ENCODE measurements around the gene VDR.
"Not testable (repeated sequence)": the region's sequence is repeated elsewhere in the genome, so short reads cannot be mapped to it uniquely, and the experiment has no call there.

VDR gene

DNA sequence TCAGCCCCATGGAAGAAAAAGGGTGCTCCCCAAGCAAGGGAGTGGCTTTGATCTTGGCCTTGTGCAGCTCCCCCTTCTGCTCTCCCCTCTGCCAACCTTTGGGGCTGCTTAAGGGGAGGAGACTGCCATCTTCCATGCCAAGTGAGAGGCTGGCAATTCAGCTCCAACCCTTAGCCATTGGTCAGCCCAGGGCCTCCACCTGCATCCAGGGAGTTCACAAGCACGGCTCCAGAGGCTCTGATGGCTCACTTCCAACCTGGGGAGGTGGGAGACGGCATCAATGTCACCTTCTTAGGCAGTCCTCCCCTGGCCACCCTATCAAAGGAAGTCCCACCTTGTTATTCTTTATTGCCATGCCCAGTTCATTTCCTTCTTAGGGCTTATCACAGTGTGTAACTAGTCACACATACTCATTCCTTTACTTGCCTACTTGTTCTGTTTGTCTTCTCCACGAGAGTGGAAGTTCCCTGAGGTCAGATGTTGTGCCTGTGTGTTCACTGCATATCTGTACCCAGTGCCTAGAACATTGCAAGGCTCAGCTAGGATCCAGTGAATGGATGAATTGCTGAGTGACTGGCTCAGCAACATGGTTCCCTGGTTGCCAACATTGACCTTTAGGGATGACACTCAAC lies 90.1 kb downstream of the VDR start:
- no peak overlapping the region for H3K4me3 ChIP-seq
- intact Hi-C loops (cut with DNase I; ENCODE audit: low total_unique reads): no loop called here

GRCh38 chr12:47813511-47814196 lies 91.1 kb downstream of the VDR start:
- Histone ChIP-seq H3K27me3 (no peaks in the 10 kb centered on the region), H3K27ac (peak overlapping the region; percentile 91 to 99), H3K4me3 (peak overlapping the region; percentile 42 to 56), H3K36me3 (no peaks in the 10 kb centered on the region), H3K4me1 (peaks cover 0 to 100% (median 96%) of the 10 kb centered on the region in 4 donors), H3K9me3 (no peaks in the 10 kb centered on the region)
- DNase-seq: no peak
- intact Hi-C loops (cut with DNase I; ENCODE audit: low total_unique reads): no loop called here
- TF ChIP-seq, protein P1, sequence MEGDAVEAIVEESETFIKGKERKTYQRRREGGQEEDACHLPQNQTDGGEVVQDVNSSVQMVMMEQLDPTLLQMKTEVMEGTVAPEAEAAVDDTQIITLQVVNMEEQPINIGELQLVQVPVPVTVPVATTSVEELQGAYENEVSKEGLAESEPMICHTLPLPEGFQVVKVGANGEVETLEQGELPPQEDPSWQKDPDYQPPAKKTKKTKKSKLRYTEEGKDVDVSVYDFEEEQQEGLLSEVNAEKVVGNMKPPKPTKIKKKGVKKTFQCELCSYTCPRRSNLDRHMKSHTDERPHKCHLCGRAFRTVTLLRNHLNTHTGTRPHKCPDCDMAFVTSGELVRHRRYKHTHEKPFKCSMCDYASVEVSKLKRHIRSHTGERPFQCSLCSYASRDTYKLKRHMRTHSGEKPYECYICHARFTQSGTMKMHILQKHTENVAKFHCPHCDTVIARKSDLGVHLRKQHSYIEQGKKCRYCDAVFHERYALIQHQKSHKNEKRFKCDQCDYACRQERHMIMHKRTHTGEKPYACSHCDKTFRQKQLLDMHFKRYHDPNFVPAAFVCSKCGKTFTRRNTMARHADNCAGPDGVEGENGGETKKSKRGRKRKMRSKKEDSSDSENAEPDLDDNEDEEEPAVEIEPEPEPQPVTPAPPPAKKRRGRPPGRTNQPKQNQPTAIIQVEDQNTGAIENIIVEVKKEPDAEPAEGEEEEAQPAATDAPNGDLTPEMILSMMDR (IDR thresholded peaks at IDR 0.05): no peak

More for the DNA sequence above, 90.1 kb downstream of the VDR start:
- H3K4me1 ChIP-seq: peaks cover 0 to 94% (median 86%) of the 10 kb centered on the region in 4 donors
- peak overlapping the region; percentile 91 to 99 for H3K27ac ChIP-seq
- no peaks in the 10 kb centered on the region for H3K27me3 ChIP-seq
- TF ChIP-seq, protein P1 (IDR thresholded peaks at IDR 0.05): no peak
- H3K9me3 ChIP-seq: no peaks in the 10 kb centered on the region
- H3K36me3 ChIP-seq: no peaks in the 10 kb centered on the region
- DNase-seq: no peak

GRCh38 chr12:47812797-47813510 lies 91.8 kb downstream of the VDR start:
- H3K4me1 ChIP-seq: peaks cover 0 to 100% (median 97%) of the 10 kb centered on the region in 4 donors
- DNase-seq: peak; percentile 91 to 98

GRCh38 chr12:47811581-47812484 lies 93.0 kb downstream of the VDR start:
- H3K36me3 ChIP-seq: no peaks in the 10 kb centered on the region
- H3K27ac ChIP-seq: peak overlapping the region; percentile 91 to 99
- intact Hi-C loops (cut with DNase I; ENCODE audit: low total_unique reads): no loop called here
- H3K4me3 ChIP-seq: peak overlapping the region; percentile 42 to 56
- TF ChIP-seq, protein P1 (IDR thresholded peaks at IDR 0.05): no peak
- DNase-seq: peak; percentile 85 to 91
- H3K9me3 ChIP-seq: no peaks in the 10 kb centered on the region
- no peaks in the 10 kb centered on the region for H3K27me3 ChIP-seq
- H3K4me1 ChIP-seq: peaks cover 0 to 100% (median 97%) of the 10 kb centered on the region in 4 donors

More at GRCh38 chr12:47812797-47813510, 91.8 kb downstream of the VDR start:
- H3K27me3 ChIP-seq: no peaks in the 10 kb centered on the region
- peak overlapping the region; percentile 91 to 99 for H3K27ac ChIP-seq
- no peaks in the 10 kb centered on the region for H3K9me3 ChIP-seq
- H3K4me3 ChIP-seq: peak overlapping the region; percentile 42 to 56
- intact Hi-C loops (cut with DNase I; ENCODE audit: low total_unique reads): no loop called here
- TF ChIP-seq, protein P1 (IDR thresholded peaks at IDR 0.05): no peak
- H3K36me3 ChIP-seq: no peaks in the 10 kb centered on the region

- H3K27ac ChIP-seq: peak overlapping the region; percentile 91 to 99
- DNase-seq: no peak
- peaks cover 0 to 100% (median 97%) of the 10 kb centered on the region in 4 donors for H3K4me1 ChIP-seq
- H3K4me3 ChIP-seq: no peak overlapping the region
- no peaks in the 10 kb centered on the region for H3K9me3 ChIP-seq
- no peaks in the 10 kb centered on the region for H3K36me3 ChIP-seq
- TF ChIP-seq, protein P1 (IDR thresholded peaks at IDR 0.05): no peak
- no peaks in the 10 kb centered on the region for H3K27me3 ChIP-seq
- intact Hi-C loops (cut with DNase I; ENCODE audit: low total_unique reads): no loop called here
Observed at GRCh38 chr12:47811072-47811396, 93.8 kb downstream of the VDR start.

DNA sequence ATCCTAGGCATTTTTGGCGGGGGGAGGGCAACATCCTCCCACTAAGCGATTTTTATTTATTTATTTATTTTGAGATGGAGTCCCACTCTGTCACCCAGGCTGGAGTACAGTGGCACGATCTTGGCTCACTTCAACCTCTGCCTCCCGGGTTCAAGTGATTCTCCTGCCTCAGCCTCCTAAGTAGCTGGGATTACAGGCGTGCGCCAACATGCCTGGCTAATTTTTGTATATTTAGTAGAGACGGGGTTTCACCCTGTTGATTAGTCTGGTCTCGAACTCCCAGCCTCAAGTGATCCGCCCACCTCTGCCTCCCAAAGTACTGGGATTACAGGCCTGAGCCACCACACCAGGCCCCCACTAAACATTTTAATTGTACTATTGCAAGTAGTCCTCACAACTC lies 95.3 kb downstream of the VDR start:
- H3K36me3 ChIP-seq; H3K27me3 ChIP-seq; H3K4me3 ChIP-seq; intact Hi-C loops (cut with DNase I; ENCODE audit: low total_unique reads); DNase-seq; H3K9me3 ChIP-seq: not testable (repeated sequence)
- Histone ChIP-seq H3K4me1 (peaks cover 0 to 100% (median 97%) of the 10 kb centered on the region in 4 donors), H3K27ac (peak overlapping the region; percentile 91 to 99)
